K562 (cell line): ENCODE measurements around the gene IL25. TPM values are rescaled to one million over a fixed set of nuclear protein-coding genes. Genes with fewer than 3 reads are reported as not detected.
A peak's percentile ranks its signal among the peaks of the same experiment; 100 is the strongest.
"Not testable (repeated sequence)": the region's sequence is repeated elsewhere in the genome, so short reads cannot be mapped to it uniquely, and the experiment has no call there.

Source experiments
- ATAC-seq: fragments of 200-7000 bp; cut with Tn5 transposase; 3 replicates; pipeline ENCODE4 v1.9.1; 2020; ENCODE audit warnings: moderate library complexity
- BruUV-seq: library from RNA; stranded (reverse); fragments of 400-500 nt; replicated peaks from 2 replicates; lab custom pipeline; 2021; lab: Mats Ljungman, UMichigan
- CTCF ChIA-PET: fragments of 300-600 bp; formaldehyde crosslinking; extraction: SDS; loops from one replicate; lab custom pipeline; 2021; ENCODE audit warnings: low intra/inter-chr PET ratio; lab: Yijun Ruan, JAX
- POLR2A ChIA-PET: fragments of 300-600, 350-650 bp; sonication (Branson Sonifier 250); formaldehyde crosslinking; extraction: SDS; loops from one replicate; lab custom pipeline; 2021; ENCODE audit warnings: antibody characterized with exemption, inconsistent platforms; lab: Yijun Ruan, JAX
- DNase-seq, 4 experiments: peaks; one replicate each; pipeline versions ENCODE4 v3.0.0 to v3.0.0-alpha.2; 2011 to 2018; ENCODE audit warnings: low spot score in 3 of 4, mixed read lengths in 3 of 4; ENCODE audit errors: extremely low read depth in 1 of 4
- FAIRE-seq: peaks from 2 replicates; lab custom pipeline; 2011; peaks lifted over from hg19 to GRCh38; lab: Jason Lieb, UNC
- H2AFZ ChIP-seq: 2 replicates; pipeline ENCODE4 v1.6.0; 2011; ENCODE audit warnings: low read depth, low read length, control low read depth, inconsistent platforms
- H3K27ac ChIP-seq: fragments of 200-600 bp; 3 replicates; pipeline ENCODE4 v1.8.0; 2011; ENCODE audit warnings: low read depth, mild to moderate bottlenecking, control low read depth, inconsistent platforms, low read length, moderate library complexity, mixed read lengths; ENCODE audit errors: extremely low read depth
- H3K27me3 ChIP-seq, 2 experiments: fragments of 300-600 bp in 1 of 2; 2 replicates in 1 of 2; 3 replicates in 1 of 2; pipeline versions ENCODE4 v1.6.0 to v1.8.0; 2011; ENCODE audit warnings: inconsistent platforms in 2 of 2, low read length in 2 of 2, mild to moderate bottlenecking in 1 of 2, mixed read lengths in 1 of 2, moderate library complexity in 1 of 2; ENCODE audit not compliant: control insufficient read depth in 2 of 2, insufficient read depth in 2 of 2
- H3K36me3 ChIP-seq: fragments of 300-600 bp; 3 replicates; pipeline ENCODE4 v1.8.0; 2011; ENCODE audit warnings: mild to moderate bottlenecking, low read length, inconsistent platforms; ENCODE audit not compliant: control insufficient read depth, insufficient read depth
- H3K4me1 ChIP-seq, 2 experiments: fragments of 200-600 bp in 1 of 2; replicated peaks in 1 of 2; 2 replicates in 1 of 2; 3 replicates in 1 of 2; pipeline versions ENCODE4 v1.5.1 to v1.8.0; 2011; ENCODE audit warnings: inconsistent platforms in 2 of 2, low read length in 2 of 2, mild to moderate bottlenecking in 1 of 2, mixed read lengths in 1 of 2, moderate library complexity in 1 of 2; ENCODE audit not compliant: control insufficient read depth in 2 of 2, insufficient read depth in 2 of 2
- H3K4me2 ChIP-seq: 2 replicates; pipeline ENCODE4 v1.6.1; 2011; ENCODE audit warnings: low read length, control low read depth, inconsistent platforms, mixed read lengths; ENCODE audit not compliant: insufficient read depth
- H3K4me3 ChIP-seq: fragments of 200-600 bp; sonication (generic), shearing (Covaris generic); 2 replicates; pipeline ENCODE4 v1.5.1; 2016; ENCODE audit warnings: control low read depth, inconsistent platforms
- H3K79me2 ChIP-seq: fragments of 200-600 bp; 3 replicates; pipeline ENCODE4 v1.8.0; 2011; ENCODE audit warnings: low read length, inconsistent platforms; ENCODE audit not compliant: control insufficient read depth, insufficient read depth
- H3K9ac ChIP-seq, 2 experiments: 2 replicates each; pipeline versions ENCODE4 v1.6.0 to v1.6.1; 2011; ENCODE audit warnings: low read depth in 2 of 2, low read length in 2 of 2, control low read depth in 1 of 2, inconsistent platforms in 1 of 2, mild to moderate bottlenecking in 1 of 2, mixed read lengths in 1 of 2; ENCODE audit not compliant: insufficient read depth in 1 of 2
- H3K9me1 ChIP-seq: one replicate; pipeline ENCODE4 v1.6.0; 2011; ENCODE audit warnings: inconsistent platforms, mild to moderate bottlenecking, low read length, moderate library complexity; ENCODE audit not compliant: control insufficient read depth, insufficient read depth
- H3K9me3 ChIP-seq: replicated peaks from 2 replicates; pipeline ENCODE4 v1.5.1; 2011; ENCODE audit warnings: low read depth, low read length, inconsistent platforms; ENCODE audit not compliant: control insufficient read depth, insufficient read depth
- H4K20me1 ChIP-seq: replicated peaks from 2 replicates; pipeline ENCODE4 v1.6.1; 2011; ENCODE audit warnings: low read length, inconsistent platforms, mixed read lengths; ENCODE audit not compliant: control insufficient read depth, insufficient read depth
- CBX8 ChIP-seq: fragments of 200-600 bp; sonication (generic); IDR thresholded peaks from 2 replicates; pipeline ENCODE4 v1.6.1; 2012; ENCODE audit warnings: borderline replicate concordance, mixed run types, low read depth, mild to moderate bottlenecking, moderate library complexity, mixed read lengths, low read length, control low read depth, inconsistent platforms; ENCODE audit not compliant: poor library complexity, severe bottlenecking; ENCODE audit errors: extremely low read depth
- ETV6 ChIP-seq, 3 experiments: fragments of 150-350 bp in 1 of 3; sonication (generic) in 1 of 3; formaldehyde crosslinking in 1 of 3; IDR thresholded peaks; 2 replicates each; pipeline versions ENCODE4 v1.6.1 to v1.8.0; 2014 to 2022; ENCODE audit warnings: borderline replicate concordance in 2 of 3, low read depth in 2 of 3, antibody characterized with exemption in 1 of 3, low read length in 1 of 3, mild to moderate bottlenecking in 1 of 3, missing genetic modification reagents in 1 of 3
- FOXM1 ChIP-seq, 2 experiments: fragments of 450-650 bp in 1 of 2; sonication (generic) in 1 of 2; formaldehyde crosslinking in 1 of 2; IDR thresholded peaks; 2 replicates each; pipeline versions ENCODE4 v1.6.1 to v1.9.0; 2017 to 2022; ENCODE audit warnings: low read depth in 2 of 2, mild to moderate bottlenecking in 2 of 2, missing genetic modification reagents in 1 of 2, moderate library complexity in 1 of 2
- KDM5B ChIP-seq: fragments of 200-600 bp; sonication (generic); IDR thresholded peaks from 2 replicates; pipeline ENCODE4 v1.6.1; 2012; ENCODE audit warnings: low read depth, mild to moderate bottlenecking, moderate library complexity, low read length, control low read depth, inconsistent platforms; ENCODE audit not compliant: insufficient replicate concordance
- MEF2A ChIP-seq: IDR thresholded peaks from 2 replicates; pipeline ENCODE4 v1.6.1; 2011; ENCODE audit warnings: low read depth, mild to moderate bottlenecking, low read length, moderate library complexity; ENCODE audit not compliant: control insufficient read depth
- SPI1 ChIP-seq: IDR thresholded peaks from 2 replicates; pipeline ENCODE4 v1.6.1; 2011; ENCODE audit warnings: low read depth, low read length, control low read depth, borderline replicate concordance
- TARDBP ChIP-seq: fragments of 450-650 bp; IDR thresholded peaks from 2 replicates; pipeline ENCODE4 v1.6.1; 2016
- XRCC5 ChIP-seq: fragments of 200-400 bp; formaldehyde crosslinking; IDR thresholded peaks from 2 replicates; pipeline ENCODE4 v1.6.1; 2017; ENCODE audit warnings: low read depth, mild to moderate bottlenecking, low read length
- ZEB2 ChIP-seq: fragments of 450-650 bp; IDR thresholded peaks from 2 replicates; pipeline ENCODE4 v1.6.1; 2016
- ZNF778 ChIP-seq: fragments of 450-650 bp; formaldehyde crosslinking; IDR thresholded peaks from 2 replicates; pipeline ENCODE4 v1.4.0; 2020; ENCODE audit warnings: mild to moderate bottlenecking, moderate library complexity
- WGBS: fragments of 100-300 bp; shearing (Covaris generic); methylation state at CpG from one replicate; pipeline ENCODE4 v1.1.6; 2016; ENCODE audit warnings: low coverage, mixed read lengths; ENCODE audit not compliant: insufficient coverage; ENCODE audit errors: missing lambda C conversion rate; 5-methylcytosine and 5-hydroxymethylcytosine counted together
- in situ Hi-C: fragments of 300-500 bp; cut with MboI; formaldehyde crosslinking; loops from 4 replicates; pipeline ENCODE4 v1.15.0; 2018; ENCODE audit warnings: inconsistent platforms, mixed read lengths
- intact Hi-C: fragments of 100-400 bp; cut with micrococcal nuclease; formaldehyde crosslinking; loops from 2 replicates; pipeline ENCODE4 v1.14.2; 2022
- polyA plus RNA-seq, 8 experiments: library from polyadenylated mRNA; depleted of rRNA in 4 of 8; stranded (reverse) in 5 of 8; unstranded in 3 of 8; fragments of >200 nt; fragmentation: Nextera tagmentation in 2 of 8; fragmentation: Illumina TruSeq in 1 of 8; extraction: Ambion mirVana in 2 of 8; extraction: Trizol in 1 of 8; gene quantifications; 2 replicates each; pipeline versions ENCODE4 v1.2.1 to v1.2.3, GENCODE V29; 2011 to 2014; ENCODE audit warnings: inconsistent platforms in 1 of 8, missing spikeins in 1 of 8
- total RNA-seq, 7 experiments: library from RNA; depleted of rRNA in 6 of 7; stranded (reverse); fragments of >200 nt in 6 of 7; fragmentation: Illumina TruSeq in 2 of 7; extraction: Trizol in 2 of 7; gene quantifications; 2 replicates each; pipeline versions ENCODE4 v1.2.1 to v1.2.3, GENCODE V29; 2011 to 2021; ENCODE audit warnings: low replicate concordance in 1 of 7
- TF ChIP-seq, protein P1 (sequence below): fragments of 250-450 bp; sonication (Bioruptor Pico); IDR thresholded peaks from 2 replicates; pipeline ENCODE4 v1.8.0; 2021; ENCODE audit warnings: mild to moderate bottlenecking, moderate library complexity

IL25 gene
- total and polyA plus RNA-seq, 9 of the 15 experiments (the other 6 are each of a cell fraction or from before 2014, with no cell fraction given): not detected

DNA sequence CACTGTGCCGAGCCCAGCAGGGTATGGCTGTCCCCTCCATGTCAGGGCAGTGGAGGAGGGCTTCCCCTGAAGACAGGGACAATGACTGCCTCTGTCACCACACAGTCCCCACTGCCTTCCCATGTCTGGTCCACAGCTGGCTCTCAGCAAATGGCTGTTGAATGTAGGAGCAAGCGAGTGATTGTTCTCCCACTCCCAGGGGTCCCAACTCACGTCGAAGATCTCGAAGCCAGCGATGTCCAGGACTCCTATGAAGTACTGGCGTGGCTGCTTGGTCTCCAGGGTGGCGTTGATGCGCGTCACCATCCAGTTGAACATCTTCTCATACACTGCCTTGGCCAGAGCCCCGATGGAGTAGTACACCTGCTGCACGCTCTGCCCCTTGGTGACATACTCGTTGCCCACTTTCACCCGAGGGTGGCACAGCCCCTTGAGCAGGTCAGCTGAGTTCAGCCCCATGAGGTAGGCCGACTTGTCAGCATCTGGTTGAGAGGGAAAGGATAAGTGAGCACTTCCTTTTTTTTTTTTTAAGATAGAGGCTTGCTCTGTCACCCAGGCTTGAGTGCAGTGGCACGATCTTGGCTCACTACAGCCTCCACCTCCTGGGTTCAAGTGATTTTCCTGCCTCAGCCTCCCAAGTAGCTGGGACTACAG, 28.0 kb downstream of the IL25 start:
- CTCF ChIA-PET, intact Hi-C loops, in situ Hi-C loops, FAIRE-seq, H3K4me2 ChIP-seq, DNase-seq, H2AFZ ChIP-seq, H3K9me3 ChIP-seq, H3K79me2 ChIP-seq, H3K27ac ChIP-seq, H3K36me3 ChIP-seq, H3K9ac ChIP-seq, BruUV-seq, H3K9me1 ChIP-seq, H3K4me1 ChIP-seq, H3K4me3 ChIP-seq, H4K20me1 ChIP-seq, ATAC-seq: not testable (repeated sequence)
- peaks cover 8 to 61% of the 10 kb centered on the region in 2 experiments; a peak in 4 of 5 replicates for H3K27me3 ChIP-seq
- peak; percentile 63; the same call in 1 of the 2 replicates for TF ChIP-seq SPI1
- POLR2A ChIA-PET: interaction anchor here (0.6 kb wide), 1 partner anchor 31 kb away, joined by 3 read pairs; no protein-coding TSS in a partner anchor
- 23% methylated on average over 15 of the region's 16 CpGs for WGBS

DNA sequence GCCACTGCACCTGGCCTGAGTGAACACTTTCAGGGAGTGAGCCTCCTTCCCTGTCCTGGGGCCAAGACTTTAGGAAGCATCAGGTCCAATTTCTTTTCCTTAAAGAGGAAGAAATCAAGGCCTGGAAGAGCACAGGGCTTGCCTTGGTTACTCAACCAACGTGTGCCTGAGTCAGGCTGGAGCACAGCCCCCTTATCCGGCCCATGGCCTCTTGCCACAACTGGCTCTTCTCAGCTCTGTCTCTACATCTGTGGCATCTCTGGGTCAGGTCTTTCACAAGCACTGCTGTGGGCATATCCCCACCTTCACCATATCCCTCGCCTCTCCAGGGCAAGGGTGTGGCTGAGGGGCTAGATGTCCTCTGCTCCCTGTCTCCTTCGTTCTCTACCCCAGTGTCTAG, 28.7 kb downstream of the IL25 start:
- BruUV-seq: no TSS peak

More for the DNA sequence above, 28.7 kb downstream of the IL25 start:
- no peak overlapping the region for H3K4me2 ChIP-seq
- H3K36me3 ChIP-seq: no peaks in the 10 kb centered on the region
- no peak overlapping the region for H3K27ac ChIP-seq
- no peaks in the 10 kb centered on the region for H3K9me3 ChIP-seq
- H3K4me1 ChIP-seq: peaks cover 0 to 6% of the 10 kb centered on the region in 2 experiments; a peak in 2 of 5 replicates
- CTCF ChIA-PET: no interaction called here
- FAIRE-seq (no peak), ATAC-seq (no peak), DNase-seq (no peak)
- no peaks in the 10 kb centered on the region for H3K79me2 ChIP-seq
- no peaks in the 10 kb centered on the region for H3K9me1 ChIP-seq
- intact Hi-C loops (no loop called here), in situ Hi-C loops (no loop called here)
- H3K4me3 ChIP-seq: no peak overlapping the region
- POLR2A ChIA-PET: no interaction called here
- H4K20me1 ChIP-seq: no peaks in the 10 kb centered on the region
- 5% methylated on average over 4 of the region's 4 CpGs for WGBS
- TF ChIP-seq MEF2A (no peak), ZNF778 (CRISPR knock-in tag) (no peak), XRCC5 (no peak), KDM5B (no peak), FOXM1 (IDR thresholded peaks at IDR 0.05; ENCODE audit: low read depth) (no peak), FOXM1 (CRISPR knock-in tag; IDR thresholded peaks at IDR 0.05; ENCODE audit: low read depth) (no peak), ETV6 (IDR thresholded peaks at IDR 0.05; ENCODE audit: borderline replicate concordance in 1 of 2, low read depth in 2 of 2, low read length in 1 of 2) (no peak), ETV6 (CRISPR knock-in tag; IDR thresholded peaks at IDR 0.05; ENCODE audit: borderline replicate concordance) (no peak), ZEB2 (no peak), CBX8 (no peak), TARDBP (no peak)
- TF ChIP-seq, protein P1, sequence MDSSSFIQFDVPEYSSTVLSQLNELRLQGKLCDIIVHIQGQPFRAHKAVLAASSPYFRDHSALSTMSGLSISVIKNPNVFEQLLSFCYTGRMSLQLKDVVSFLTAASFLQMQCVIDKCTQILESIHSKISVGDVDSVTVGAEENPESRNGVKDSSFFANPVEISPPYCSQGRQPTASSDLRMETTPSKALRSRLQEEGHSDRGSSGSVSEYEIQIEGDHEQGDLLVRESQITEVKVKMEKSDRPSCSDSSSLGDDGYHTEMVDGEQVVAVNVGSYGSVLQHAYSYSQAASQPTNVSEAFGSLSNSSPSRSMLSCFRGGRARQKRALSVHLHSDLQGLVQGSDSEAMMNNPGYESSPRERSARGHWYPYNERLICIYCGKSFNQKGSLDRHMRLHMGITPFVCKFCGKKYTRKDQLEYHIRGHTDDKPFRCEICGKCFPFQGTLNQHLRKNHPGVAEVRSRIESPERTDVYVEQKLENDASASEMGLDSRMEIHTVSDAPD: no peak
- H2AFZ ChIP-seq: no peak overlapping the region
- peaks cover 11 to 64% of the 10 kb centered on the region in 2 experiments; a peak in 4 of 5 replicates for H3K27me3 ChIP-seq
- H3K9ac ChIP-seq: no peak overlapping the region
